Testis (tissue), 2 donors: ENCODE data around the gene TBC1D19.

Source experiments
- CTCF ChIP-seq, 3 experiments: fragments of 450-650 bp in 2 of 3; fragments of 200-600 bp in 1 of 3; sonication (generic) in 1 of 3; IDR thresholded peaks; one replicate each; pipeline ENCODE4 v1.5.1; 2016 to 2019; ENCODE audit warnings: antibody characterized with exemption in 3 of 3, mild to moderate bottlenecking in 2 of 3, moderate library complexity in 1 of 3
- POLR2A ChIP-seq: fragments of 450-650 bp; IDR thresholded peaks from one replicate; pipeline ENCODE4 v1.6.1; 2017; ENCODE audit warnings: antibody characterized with exemption, mild to moderate bottlenecking, moderate library complexity

- TF ChIP-seq CTCF (IDR thresholded peaks at IDR 0.05) (no peak), POLR2A (no peak)
Measured at GRCh38 chr4:26613237-26613636, 29.4 kb downstream of the TBC1D19 start.
